Measurements from ENCODE around the gene BTNL9. TPM values are rescaled to one million over a fixed set of nuclear protein-coding genes. Genes with fewer than 3 reads are reported as not detected.

The BTNL9 gene
- total and polyA plus RNA-seq, 9 of the 15 experiments (the other 6 are each of a cell fraction or from before 2014, with no cell fraction given): 3.7 to 86.7 (median 29.4) TPM

GRCh38 chr5:181028032-181028819, 11.8 kb upstream of the BTNL9 start (continued):
- TF ChIP-seq TOE1 (IDR thresholded peaks at IDR 0.05; ENCODE audit: borderline replicate concordance): peak; percentile 87
- no peak for TF ChIP-seq TOE1 (CRISPR knock-in tag; IDR thresholded peaks at IDR 0.05; ENCODE audit: borderline replicate concordance, low read depth)
- peak; percentile 98 for TF ChIP-seq SUPT5H (IDR thresholded peaks at IDR 0.05)
- TF ChIP-seq TBL1XR1 (IDR thresholded peaks at IDR 0.05; ENCODE audit: low read length in 2 of 2): peak; percentile 77 to 82; a peak in 3 of 4 replicates
- no peak for TF ChIP-seq PATZ1 (CRISPR knock-in tag; IDR thresholded peaks at IDR 0.05; ENCODE audit: borderline replicate concordance)
- peak; percentile 82; the same call in 1 of the 2 replicates for TF ChIP-seq CREB3L1 (IDR thresholded peaks at IDR 0.05; ENCODE audit: borderline replicate concordance, low read depth)
- peak; percentile 56 for TF ChIP-seq RBM39 (optimal IDR thresholded peaks at IDR 0.05; ENCODE audit: low read depth, low read length)
- 0 out of 2 replicates have a peak, but pooled peaks have one; percentile 25 for TF ChIP-seq ZNF316 (IDR thresholded peaks at IDR 0.05)
